ENCODE measurements around the gene KCNJ10.

The KCNJ10 gene

DNA sequence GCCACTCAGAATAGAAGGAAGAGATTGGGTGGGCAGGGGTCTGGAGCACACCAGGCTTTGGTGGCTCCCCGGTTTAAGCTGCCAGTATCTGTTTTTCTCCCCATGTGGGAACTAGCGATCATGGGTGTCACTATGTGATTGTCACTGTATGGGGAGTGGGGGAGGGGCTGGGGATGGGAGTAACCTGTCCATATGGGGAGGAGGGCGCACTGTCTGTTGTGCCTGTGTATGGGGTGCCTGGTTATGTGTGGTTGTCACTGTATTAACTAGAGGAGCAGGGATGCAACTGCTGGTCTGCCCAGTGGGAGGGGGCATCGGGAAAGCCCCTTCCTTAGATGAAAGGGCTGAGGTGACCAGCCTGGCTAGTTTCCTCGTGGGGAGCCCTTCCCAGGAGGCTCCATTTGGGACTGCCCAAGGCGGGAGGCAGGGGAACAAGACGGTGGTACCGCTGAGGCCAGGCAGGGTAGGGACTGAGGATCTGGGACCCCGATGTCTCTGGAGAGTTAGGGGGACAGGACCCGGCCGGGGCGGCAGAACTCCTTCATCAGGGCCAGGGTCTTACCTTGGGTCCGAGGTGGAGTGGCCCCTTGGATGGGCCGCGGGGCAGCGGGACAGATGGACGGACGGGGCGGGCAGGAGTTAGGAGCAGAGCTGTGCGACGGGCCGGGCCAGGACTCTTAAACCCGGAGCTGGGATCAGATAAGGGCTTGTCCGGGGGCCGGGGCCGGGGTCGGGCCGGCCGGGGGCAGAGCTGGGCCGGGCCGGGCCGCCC is at the start of gene KCNJ10:
Gene KCNJ10 (minus strand): TSS at position 701 of the 772 bp plus-strand sequence. CDS start 27,628 bp downstream, outside the sequence.
- TF ChIP-seq CTCF (IDR thresholded peaks at IDR 0.05; ENCODE audit: extremely low read depth, missing control alignments): no peak
- DNase-seq (ENCODE audit: low spot score): no peak

DNA sequence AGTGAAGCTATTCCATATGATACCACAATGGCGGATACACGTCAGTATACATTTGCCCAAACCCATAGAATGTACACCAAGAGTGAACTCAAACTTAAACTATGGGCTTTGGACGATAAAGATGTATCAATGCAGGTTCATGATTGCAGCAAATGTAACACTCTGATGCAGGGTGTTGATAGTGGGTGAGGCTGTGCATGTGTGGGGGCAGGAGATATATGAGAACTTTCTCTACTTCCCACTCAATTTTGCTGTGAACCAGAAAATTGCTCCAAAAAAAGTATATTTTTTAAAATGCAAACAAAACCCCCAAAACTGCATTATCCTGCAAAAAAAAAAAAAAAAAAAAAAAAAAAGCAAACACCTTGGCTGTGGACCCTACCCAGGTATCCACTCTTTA is 49.0 kb upstream of the KCNJ10 start:
- no peak for TF ChIP-seq CTCF (IDR thresholded peaks at IDR 0.05; ENCODE audit: extremely low read depth, missing control alignments)
- DNase-seq (ENCODE audit: low spot score): no peak

DNA sequence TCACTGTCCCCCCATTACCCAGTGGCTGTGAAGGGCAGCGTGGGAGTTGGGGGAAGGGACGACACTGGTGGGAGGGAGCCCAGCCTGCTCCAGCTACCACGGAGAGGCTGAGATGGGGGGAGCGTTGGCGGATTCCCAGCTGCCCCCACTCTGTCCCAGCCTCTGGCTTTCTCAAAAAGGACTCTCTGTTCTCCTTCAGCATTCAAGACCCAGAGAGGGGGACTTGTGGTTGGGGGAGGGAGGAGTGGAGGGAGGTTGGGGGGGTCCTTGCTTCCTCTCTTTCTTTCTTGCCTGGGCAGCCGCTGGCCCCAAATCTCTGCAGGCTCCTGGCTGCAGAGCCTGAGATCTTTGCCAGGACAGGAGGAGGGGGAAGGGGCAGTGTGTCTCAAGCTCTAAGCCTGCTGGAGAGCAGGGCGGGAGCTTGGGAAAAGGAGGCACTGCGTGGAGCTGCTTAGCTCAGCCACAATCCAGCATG is 47.8 kb upstream of the KCNJ10 start:
- DNase-seq (ENCODE audit: low spot score): no peak
- no peak for TF ChIP-seq CTCF (IDR thresholded peaks at IDR 0.05; ENCODE audit: extremely low read depth, missing control alignments)

- DNase-seq (ENCODE audit: low spot score): no peak
- TF ChIP-seq CTCF (IDR thresholded peaks at IDR 0.05; ENCODE audit: extremely low read depth, missing control alignments): no peak
Observed at GRCh38 chr1:160117300-160117699, 47.3 kb upstream of the KCNJ10 start.

GRCh38 chr1:160116283-160117147 is 46.6 kb upstream of the KCNJ10 start:
- TF ChIP-seq CTCF (IDR thresholded peaks at IDR 0.05; ENCODE audit: extremely low read depth, missing control alignments): no peak
- no peak for DNase-seq (ENCODE audit: low spot score)

- no peak for DNase-seq (ENCODE audit: low spot score)
- no peak for TF ChIP-seq CTCF (IDR thresholded peaks at IDR 0.05; ENCODE audit: extremely low read depth, missing control alignments)
Observed at GRCh38 chr1:160115545-160116282, 45.8 kb upstream of the KCNJ10 start, which contains the start of gene ATP1A2. TSS of gene ATP1A2 (plus strand) at chr1:160115759. CDS start at chr1:160115862, 103 bp downstream.
